ENCODE data around the gene BTBD9. TPM values are rescaled to one million over a fixed set of nuclear protein-coding genes. Genes with fewer than 3 reads are reported as not detected.

Gene BTBD9
- total RNA-seq, 4 donors from 2014 or later = 10.6 to 16.6 (median 15.1) TPM

- 84 to 91% methylated on average over 8 to 15 of the region's 15 CpGs for WGBS, 2 donors
- no peak overlapping the region for H3K4me3 ChIP-seq (ENCODE audit: low read depth, poor library complexity, severe bottlenecking)
- no peak for DNase-seq (ENCODE audit: low spot score in 2 of 2)
- no peak for TF ChIP-seq POLR2A (IDR thresholded peaks at IDR 0.05)
- TF ChIP-seq, protein P1, sequence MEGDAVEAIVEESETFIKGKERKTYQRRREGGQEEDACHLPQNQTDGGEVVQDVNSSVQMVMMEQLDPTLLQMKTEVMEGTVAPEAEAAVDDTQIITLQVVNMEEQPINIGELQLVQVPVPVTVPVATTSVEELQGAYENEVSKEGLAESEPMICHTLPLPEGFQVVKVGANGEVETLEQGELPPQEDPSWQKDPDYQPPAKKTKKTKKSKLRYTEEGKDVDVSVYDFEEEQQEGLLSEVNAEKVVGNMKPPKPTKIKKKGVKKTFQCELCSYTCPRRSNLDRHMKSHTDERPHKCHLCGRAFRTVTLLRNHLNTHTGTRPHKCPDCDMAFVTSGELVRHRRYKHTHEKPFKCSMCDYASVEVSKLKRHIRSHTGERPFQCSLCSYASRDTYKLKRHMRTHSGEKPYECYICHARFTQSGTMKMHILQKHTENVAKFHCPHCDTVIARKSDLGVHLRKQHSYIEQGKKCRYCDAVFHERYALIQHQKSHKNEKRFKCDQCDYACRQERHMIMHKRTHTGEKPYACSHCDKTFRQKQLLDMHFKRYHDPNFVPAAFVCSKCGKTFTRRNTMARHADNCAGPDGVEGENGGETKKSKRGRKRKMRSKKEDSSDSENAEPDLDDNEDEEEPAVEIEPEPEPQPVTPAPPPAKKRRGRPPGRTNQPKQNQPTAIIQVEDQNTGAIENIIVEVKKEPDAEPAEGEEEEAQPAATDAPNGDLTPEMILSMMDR (IDR thresholded peaks at IDR 0.05) = no peak
- intact Hi-C loops (cut with DNase I; ENCODE audit: low total_unique reads) = no loop called here
Observed at GRCh38 chr6:38161754-38162492, 477.8 kb downstream of the BTBD9 start.

DNA sequence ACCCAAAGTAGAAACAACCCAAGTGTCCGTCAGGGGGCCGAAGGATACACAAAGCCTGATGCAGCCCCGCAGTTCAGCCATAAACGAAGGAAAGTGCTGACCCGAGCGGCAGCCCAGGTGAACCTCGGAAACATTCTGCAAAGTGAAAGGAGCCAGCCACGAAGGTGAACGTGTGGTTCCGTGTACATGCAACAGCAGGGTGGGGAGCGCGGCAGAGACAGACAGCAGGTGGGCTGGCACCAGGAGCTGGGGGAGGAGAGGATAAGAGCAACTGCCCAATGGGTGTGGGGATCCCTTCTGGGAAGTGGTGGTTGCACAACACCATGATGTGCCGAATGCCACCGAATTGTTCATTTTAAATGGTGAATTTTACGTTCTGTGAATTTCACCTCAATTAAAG lies 478.4 kb downstream of the BTBD9 start:
- DNase-seq (ENCODE audit: low spot score in 2 of 2) = no peak
- TF ChIP-seq, protein P1 (IDR thresholded peaks at IDR 0.05) = no peak
- TF ChIP-seq POLR2A (IDR thresholded peaks at IDR 0.05) = no peak
- H3K4me3 ChIP-seq (ENCODE audit: low read depth, poor library complexity, severe bottlenecking) = no peak overlapping the region
- intact Hi-C loops (cut with DNase I; ENCODE audit: low total_unique reads) = no loop called here
- 92 to 95% methylated on average over 15 of the region's 15 CpGs for WGBS, 2 donors

DNA sequence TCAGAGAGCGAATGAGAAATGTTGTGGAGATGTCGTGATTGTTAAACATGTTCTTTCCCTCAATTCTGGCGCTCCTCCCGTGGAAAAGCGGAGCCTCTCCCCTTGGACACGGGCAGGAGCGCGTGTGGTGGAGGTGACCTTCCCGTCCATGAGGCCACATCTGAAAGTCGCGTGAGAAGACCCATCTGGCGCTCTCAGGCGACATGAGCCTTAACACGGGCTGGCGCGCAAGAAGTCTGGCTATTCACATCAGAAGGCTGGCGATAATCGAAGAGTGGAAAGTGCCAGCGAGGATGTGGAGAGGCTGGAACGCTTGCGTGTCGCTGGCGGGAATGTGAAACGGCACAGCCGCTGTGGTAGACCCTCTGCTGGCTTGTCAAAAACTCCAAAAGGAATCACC lies 478.9 kb downstream of the BTBD9 start:
- DNase-seq (ENCODE audit: low spot score in 2 of 2) = no peak
- 97% methylated on average over 25 of the region's 25 CpGs for WGBS, 2 donors
- no peak overlapping the region for H3K4me3 ChIP-seq (ENCODE audit: low read depth, poor library complexity, severe bottlenecking)
- intact Hi-C loops (cut with DNase I; ENCODE audit: low total_unique reads) = no loop called here
- TF ChIP-seq POLR2A (IDR thresholded peaks at IDR 0.05) = no peak
- TF ChIP-seq, protein P1 (IDR thresholded peaks at IDR 0.05) = no peak

DNA sequence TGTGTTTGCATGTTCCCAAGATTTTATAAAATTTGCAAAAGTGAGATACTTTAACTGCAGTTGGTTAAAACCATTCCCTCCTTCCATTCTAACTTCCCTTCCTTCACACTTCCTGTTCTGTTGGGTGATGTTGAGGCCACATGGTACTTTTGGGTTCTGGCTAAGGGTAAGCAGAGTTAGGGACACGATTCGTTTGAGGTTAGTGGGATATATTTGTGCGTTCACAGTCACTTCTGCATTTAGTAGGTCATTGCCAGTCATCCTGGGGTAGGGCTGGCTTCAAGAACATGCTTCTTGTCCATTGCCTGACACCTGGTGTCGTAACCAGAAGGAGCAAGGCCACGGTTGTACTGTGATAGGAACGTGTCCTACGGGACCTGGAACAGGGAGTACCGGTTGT lies 480.1 kb downstream of the BTBD9 start:
- no peak overlapping the region for H3K4me3 ChIP-seq (ENCODE audit: low read depth, poor library complexity, severe bottlenecking)
- intact Hi-C loops (cut with DNase I; ENCODE audit: low total_unique reads) = no loop called here
- TF ChIP-seq, protein P1 (IDR thresholded peaks at IDR 0.05) = no peak
- no peak for TF ChIP-seq POLR2A (IDR thresholded peaks at IDR 0.05)
- DNase-seq (ENCODE audit: low spot score in 2 of 2) = no peak
- WGBS, 2 donors = 87 to 92% methylated on average over 8 of the region's 8 CpGs

GRCh38 chr6:38158762-38159350 lies 480.9 kb downstream of the BTBD9 start:
- TF ChIP-seq, protein P1 (IDR thresholded peaks at IDR 0.05) = no peak
- TF ChIP-seq POLR2A (IDR thresholded peaks at IDR 0.05) = no peak
- no peak for DNase-seq (ENCODE audit: low spot score in 2 of 2)
- WGBS, 2 donors = 92 to 93% methylated on average over 14 of the region's 14 CpGs
- intact Hi-C loops (cut with DNase I; ENCODE audit: low total_unique reads) = no loop called here
- no peak overlapping the region for H3K4me3 ChIP-seq (ENCODE audit: low read depth, poor library complexity, severe bottlenecking)

Measured in lower leg skin (tissue), 4 donors.